HEK293T (cell line): ENCODE measurements around the gene MYO6.

Experiments used
- ARNT ChIP-seq: fragments of 450-650 bp; IDR thresholded peaks from 2 replicates; pipeline ENCODE4 v1.6.1; 2017; ENCODE audit warnings: mild to moderate bottlenecking
- BHLHE40 ChIP-seq: fragments of 450-650 bp; IDR thresholded peaks from 2 replicates; pipeline ENCODE4 v1.6.1; 2016; ENCODE audit warnings: mild to moderate bottlenecking, moderate library complexity, borderline replicate concordance
- CTBP1 ChIP-seq: fragments of 450-650 bp; IDR thresholded peaks from 2 replicates; pipeline ENCODE4 v1.6.1; 2016; ENCODE audit warnings: borderline replicate concordance
- ELF4 ChIP-seq: fragments of 450-650 bp; IDR thresholded peaks from 2 replicates; pipeline ENCODE4 v1.6.1; 2017; ENCODE audit warnings: antibody characterized with exemption
- FOXA1 ChIP-seq: fragments of 450-650 bp; IDR thresholded peaks from 2 replicates; pipeline ENCODE4 v1.6.1; 2016; ENCODE audit warnings: mild to moderate bottlenecking
- FOXK2 ChIP-seq: fragments of 450-650 bp; IDR thresholded peaks from 2 replicates; pipeline ENCODE4 v1.6.1; 2016; ENCODE audit warnings: mild to moderate bottlenecking
- FOXM1 ChIP-seq: fragments of 450-650 bp; IDR thresholded peaks from 2 replicates; pipeline ENCODE4 v1.6.1; 2017; ENCODE audit warnings: mild to moderate bottlenecking, borderline replicate concordance
- HDGF ChIP-seq: fragments of 450-650 bp; IDR thresholded peaks from 2 replicates; pipeline ENCODE4 v1.6.1; 2017; ENCODE audit warnings: antibody characterized with exemption, borderline replicate concordance
- L3MBTL2 ChIP-seq: fragments of 450-650 bp; conservative IDR thresholded peaks from 2 replicates; pipeline ENCODE4 v1.6.1; 2016; ENCODE audit warnings: mild to moderate bottlenecking
- NFRKB ChIP-seq: fragments of 450-650 bp; IDR thresholded peaks from 2 replicates; pipeline ENCODE4 v1.6.1; 2016; ENCODE audit warnings: mild to moderate bottlenecking, moderate library complexity
- SP1 ChIP-seq: fragments of 450-650 bp; IDR thresholded peaks from 2 replicates; pipeline ENCODE4 v1.6.1; 2017
- SUZ12 ChIP-seq: fragments of 450-650 bp; IDR thresholded peaks from 2 replicates; pipeline ENCODE4 v1.6.1; 2016; ENCODE audit warnings: mild to moderate bottlenecking
- ZNF384 ChIP-seq: fragments of 450-650 bp; IDR thresholded peaks from 2 replicates; pipeline ENCODE4 v1.6.1; 2016

DNA sequence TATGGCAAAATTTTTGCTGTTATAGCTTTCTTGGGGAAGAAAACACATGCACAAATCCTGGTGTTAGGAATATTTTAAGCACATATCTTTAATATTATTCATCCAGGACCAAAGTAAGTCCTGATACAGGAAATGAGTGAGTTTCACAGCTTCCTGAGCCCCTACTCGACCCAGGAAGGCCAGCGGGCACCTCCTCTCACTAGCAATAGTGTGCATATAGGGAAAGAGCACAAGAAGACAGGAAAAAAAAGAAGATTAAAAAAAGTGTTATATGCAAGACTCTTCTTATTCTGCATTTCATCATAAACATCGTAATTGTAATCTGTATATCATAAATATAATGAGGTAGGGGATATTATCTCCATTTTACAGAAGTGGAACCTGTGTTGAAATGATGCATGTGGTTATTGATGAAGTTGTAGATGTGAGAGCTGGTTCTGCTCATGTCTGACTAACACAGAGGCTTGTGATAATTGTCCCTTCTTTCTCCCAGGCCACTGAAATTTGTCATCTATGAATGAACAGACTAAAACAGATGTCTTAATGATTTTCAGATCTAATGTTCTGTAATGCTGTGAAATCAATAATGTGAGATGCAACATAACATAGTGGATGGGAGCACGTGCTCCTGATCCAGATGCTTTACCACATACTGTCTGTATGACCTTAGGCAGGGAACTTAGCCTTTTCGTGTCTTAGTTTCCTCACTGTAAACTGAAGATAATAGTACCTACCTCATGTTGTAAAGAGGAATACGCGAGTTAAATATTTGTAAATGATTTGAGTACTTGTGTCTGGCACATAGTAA, 101.2 kb downstream of the MYO6 start:
- no peak for TF ChIP-seq CTBP1
- TF ChIP-seq NFRKB = no peak
- TF ChIP-seq SP1 = no peak
- no peak for TF ChIP-seq BHLHE40
- TF ChIP-seq L3MBTL2 = no peak
- TF ChIP-seq ARNT = no peak
- TF ChIP-seq ELF4 = no peak
- TF ChIP-seq HDGF = no peak
- no peak for TF ChIP-seq FOXM1
- no peak for TF ChIP-seq SUZ12
- no peak for TF ChIP-seq FOXK2
- TF ChIP-seq FOXA1 = no peak
- no peak for TF ChIP-seq ZNF384
